ENCODE data around the gene P3H2. TPM values are rescaled to one million over a fixed set of nuclear protein-coding genes. Genes with fewer than 3 reads are reported as not detected.

P3H2 gene
- total RNA-seq, 1 donor from 2014 or later, result 21.9 TPM

DNA sequence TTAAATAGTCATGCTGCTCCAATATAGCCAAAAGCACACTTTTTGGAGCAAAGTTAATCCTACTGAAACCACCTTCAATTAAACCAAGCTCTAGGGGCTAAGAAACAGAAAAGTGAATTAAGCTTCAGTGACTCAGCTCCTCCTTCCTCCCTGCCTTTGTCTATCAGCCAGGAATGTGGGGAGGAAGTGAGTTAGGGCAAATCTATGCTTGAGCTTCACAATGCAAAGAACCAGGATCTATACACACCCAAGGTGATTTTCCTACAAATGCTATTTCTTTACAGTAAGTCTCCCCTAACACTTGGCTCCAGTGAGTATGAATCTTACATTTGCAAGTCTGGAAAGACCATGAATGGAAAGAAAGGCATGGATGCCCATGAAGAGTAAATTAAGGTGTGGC, 212.1 kb downstream of the P3H2 start:
- DNase-seq (ENCODE audit: low spot score), result no peak
- Mint-ChIP-seq H3K27ac (ENCODE audit: unreplicated experiment) (no peak overlapping the region), H3K4me3 (ENCODE audit: unreplicated experiment) (no peak overlapping the region), H3K9me3 (ENCODE audit: low read depth) (no peaks in the 10 kb centered on the region), H3K36me3 (ENCODE audit: low read depth) (no peaks in the 10 kb centered on the region), H3K4me1 (ENCODE audit: low read depth) (peaks cover 7% of the 10 kb centered on the region), H3K27me3 (ENCODE audit: low read depth) (no peaks in the 10 kb centered on the region)
- TF ChIP-seq, protein P1, sequence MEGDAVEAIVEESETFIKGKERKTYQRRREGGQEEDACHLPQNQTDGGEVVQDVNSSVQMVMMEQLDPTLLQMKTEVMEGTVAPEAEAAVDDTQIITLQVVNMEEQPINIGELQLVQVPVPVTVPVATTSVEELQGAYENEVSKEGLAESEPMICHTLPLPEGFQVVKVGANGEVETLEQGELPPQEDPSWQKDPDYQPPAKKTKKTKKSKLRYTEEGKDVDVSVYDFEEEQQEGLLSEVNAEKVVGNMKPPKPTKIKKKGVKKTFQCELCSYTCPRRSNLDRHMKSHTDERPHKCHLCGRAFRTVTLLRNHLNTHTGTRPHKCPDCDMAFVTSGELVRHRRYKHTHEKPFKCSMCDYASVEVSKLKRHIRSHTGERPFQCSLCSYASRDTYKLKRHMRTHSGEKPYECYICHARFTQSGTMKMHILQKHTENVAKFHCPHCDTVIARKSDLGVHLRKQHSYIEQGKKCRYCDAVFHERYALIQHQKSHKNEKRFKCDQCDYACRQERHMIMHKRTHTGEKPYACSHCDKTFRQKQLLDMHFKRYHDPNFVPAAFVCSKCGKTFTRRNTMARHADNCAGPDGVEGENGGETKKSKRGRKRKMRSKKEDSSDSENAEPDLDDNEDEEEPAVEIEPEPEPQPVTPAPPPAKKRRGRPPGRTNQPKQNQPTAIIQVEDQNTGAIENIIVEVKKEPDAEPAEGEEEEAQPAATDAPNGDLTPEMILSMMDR (IDR thresholded peaks at IDR 0.05), result no peak

DNA sequence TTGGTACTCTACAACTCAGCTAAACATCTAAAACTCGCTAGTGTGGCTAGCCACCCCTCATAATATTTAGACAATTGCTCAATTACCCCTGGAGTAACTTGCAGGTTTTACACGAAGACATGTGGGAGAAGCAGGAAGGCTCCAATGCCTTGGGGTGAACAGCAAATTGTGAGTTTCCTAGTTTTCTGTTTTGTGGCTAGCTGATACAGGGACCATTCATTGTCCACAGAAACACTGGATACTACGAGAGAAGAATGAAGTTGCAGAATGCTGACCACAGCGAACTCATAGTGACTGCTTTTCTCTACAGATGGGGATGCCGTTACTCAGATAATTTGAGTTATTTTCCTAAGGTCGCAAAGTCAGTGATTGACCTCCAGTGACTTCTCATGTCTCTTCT, 212.9 kb downstream of the P3H2 start:
- Mint-ChIP-seq H3K9me3 (ENCODE audit: low read depth) (no peaks in the 10 kb centered on the region), H3K4me3 (ENCODE audit: unreplicated experiment) (no peak overlapping the region), H3K27ac (ENCODE audit: unreplicated experiment) (no peak overlapping the region), H3K27me3 (ENCODE audit: low read depth) (no peaks in the 10 kb centered on the region), H3K4me1 (ENCODE audit: low read depth) (peaks cover 7% of the 10 kb centered on the region), H3K36me3 (ENCODE audit: low read depth) (no peaks in the 10 kb centered on the region)
- DNase-seq (ENCODE audit: low spot score), result no peak
- TF ChIP-seq, protein P1 (IDR thresholded peaks at IDR 0.05), result no peak

Other genes starting within 250 kb of the P3H2 start
- gene CLDN1, start 201.5 kb upstream of the P3H2 start, total RNA-seq, result 7.3 to 13.8 TPM (median 13.1 TPM) in 3 replicates

Data from chondrocyte (in vitro differentiated cells).